Stimulated activated naive CD4-positive, alpha-beta T cell treated with Interleukin-2 at 50 U/mL for 16 hours (primary cell): Measurements from ENCODE around the gene KRTAP10-8.
"Not testable (repeated sequence)": the region's sequence is repeated elsewhere in the genome, so short reads cannot be mapped to it uniquely, and the experiment has no call there.

Source experiments
- DNase-seq: peaks from one replicate; lab custom pipeline; 2025; lab: John Stamatoyannopoulos, UW

KRTAP10-8 gene, protein sequence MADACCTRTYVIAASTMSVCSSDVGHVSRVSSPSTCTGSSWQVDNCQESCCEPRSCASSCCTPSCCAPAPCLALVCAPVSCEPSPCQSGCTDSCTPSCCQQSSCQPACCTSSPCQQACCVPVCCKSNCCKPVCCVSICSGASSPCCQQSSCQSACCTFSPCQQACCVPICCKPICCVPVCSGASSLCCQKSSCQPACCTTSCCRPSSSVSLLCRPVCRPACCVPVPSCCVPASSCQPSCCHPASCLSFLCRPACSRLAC

DNA sequence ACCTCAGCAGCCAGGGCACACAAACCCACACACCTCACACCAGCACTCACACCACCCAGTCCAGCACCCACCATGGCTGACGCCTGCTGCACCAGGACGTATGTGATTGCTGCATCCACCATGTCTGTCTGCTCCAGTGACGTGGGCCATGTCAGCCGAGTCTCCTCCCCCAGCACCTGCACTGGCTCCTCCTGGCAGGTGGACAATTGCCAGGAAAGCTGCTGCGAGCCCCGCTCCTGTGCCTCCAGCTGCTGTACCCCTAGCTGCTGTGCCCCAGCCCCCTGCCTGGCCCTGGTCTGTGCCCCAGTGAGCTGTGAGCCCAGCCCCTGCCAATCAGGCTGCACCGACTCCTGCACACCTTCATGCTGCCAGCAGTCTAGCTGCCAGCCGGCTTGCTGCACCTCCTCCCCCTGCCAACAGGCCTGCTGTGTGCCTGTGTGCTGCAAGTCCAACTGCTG lies at the start of gene KRTAP10-8:
TSS of gene KRTAP10-8 (plus strand) at position 51 of the 458 bp plus-strand sequence. CDS start at position 73, 22 bp downstream.
- no peak for DNase-seq

DNA sequence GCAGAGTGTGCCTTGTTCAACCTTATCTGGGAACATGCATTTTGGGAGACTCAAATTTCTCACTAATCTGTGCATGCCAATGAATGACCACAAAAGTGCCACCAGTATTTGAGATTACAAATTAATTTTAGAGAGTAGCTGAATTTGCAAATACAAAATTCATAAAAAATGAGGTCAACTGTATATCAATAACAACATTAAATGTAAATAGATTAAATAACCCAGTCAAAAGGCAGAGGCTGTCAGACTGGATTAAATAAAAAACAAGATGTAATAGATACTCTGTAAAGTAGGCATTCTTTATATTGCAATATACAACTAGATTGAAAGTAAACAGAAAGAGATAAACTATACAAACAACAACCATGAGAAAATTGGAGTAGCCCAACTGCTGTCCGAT lies 47.8 kb upstream of the KRTAP10-8 start:
- DNase-seq, result no peak

DNA sequence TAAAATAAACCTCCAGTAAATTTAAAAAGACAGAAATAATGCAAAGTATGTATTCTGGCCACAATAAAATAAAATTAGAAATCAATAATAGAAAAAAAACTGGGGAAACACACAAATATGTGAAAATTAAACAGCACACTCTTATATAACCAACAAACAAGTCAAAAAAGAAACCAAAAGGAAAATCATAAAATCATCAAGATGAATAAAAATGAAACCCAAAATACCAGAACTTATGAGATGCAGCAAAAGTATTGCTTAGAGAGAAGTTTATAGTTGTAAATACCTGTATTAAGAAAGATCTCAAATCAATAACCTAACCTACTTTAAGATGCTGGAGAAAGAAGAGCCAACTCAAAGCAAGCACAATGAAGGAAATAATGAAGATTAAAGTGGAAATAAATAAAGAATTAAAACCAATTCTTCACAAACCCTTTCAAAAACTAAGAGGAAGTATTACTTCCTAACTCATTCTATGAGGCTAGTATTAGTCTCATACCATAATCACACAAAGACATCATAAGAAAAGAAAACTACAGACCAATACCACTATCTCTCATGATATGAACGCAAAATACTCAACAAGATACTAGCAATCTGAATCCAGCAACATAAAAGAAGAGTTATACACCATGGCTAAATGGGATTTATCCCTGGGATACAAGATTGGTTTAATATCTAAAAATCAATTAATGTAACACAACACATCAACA lies 46.8 kb upstream of the KRTAP10-8 start:
- DNase-seq, result no peak

DNA sequence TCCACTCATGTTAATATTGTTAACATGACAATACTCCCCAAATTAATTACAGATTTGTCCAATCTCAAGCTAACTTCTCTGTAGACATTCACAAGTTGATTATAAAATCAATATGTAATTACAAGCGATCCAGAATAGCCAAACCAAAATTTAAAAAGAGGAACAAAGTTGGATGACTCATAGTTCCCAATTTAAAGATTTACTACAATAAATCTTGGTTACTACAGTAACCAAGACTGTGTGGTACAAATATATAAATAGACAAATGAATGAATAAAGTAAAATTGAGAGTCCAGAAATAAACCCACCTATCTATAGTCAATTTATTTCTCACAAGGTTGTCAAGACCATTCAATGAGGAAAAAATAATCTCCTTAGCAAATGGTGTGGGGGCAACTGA lies 45.5 kb upstream of the KRTAP10-8 start:
- DNase-seq, result no peak

DNA sequence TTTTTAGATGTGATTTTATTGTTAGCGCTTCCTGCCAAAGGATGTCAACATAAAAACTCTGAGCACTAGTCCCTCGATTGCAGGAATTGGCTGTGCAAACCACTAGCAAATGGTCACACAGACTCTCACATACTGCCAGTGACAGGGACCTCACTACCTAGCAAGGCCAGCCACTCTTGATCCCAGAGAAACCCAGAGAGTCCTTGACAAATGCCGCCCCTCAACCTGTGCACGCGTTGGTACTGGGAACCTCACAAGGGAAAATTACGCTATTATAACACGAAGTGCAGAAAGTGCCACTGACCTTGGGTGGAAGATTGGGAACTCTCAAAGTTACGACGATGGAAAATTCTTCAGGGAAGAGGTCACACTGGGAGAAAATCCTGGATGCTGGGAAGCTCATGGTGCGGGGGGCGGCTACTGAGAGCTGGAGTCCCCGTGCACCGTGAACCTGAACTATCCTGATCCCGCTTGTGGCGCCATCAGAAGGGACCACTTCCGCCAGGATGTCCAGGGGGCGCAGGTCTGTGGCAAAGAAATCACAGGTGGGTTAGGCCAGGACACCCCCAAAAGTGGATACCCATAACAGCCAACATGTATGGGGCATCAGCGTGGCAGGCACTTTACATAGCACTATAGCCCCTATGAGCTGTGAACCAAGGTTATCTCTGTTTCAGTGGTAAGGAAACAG lies 44.3 kb upstream of the KRTAP10-8 start:
- DNase-seq, result no peak

DNA sequence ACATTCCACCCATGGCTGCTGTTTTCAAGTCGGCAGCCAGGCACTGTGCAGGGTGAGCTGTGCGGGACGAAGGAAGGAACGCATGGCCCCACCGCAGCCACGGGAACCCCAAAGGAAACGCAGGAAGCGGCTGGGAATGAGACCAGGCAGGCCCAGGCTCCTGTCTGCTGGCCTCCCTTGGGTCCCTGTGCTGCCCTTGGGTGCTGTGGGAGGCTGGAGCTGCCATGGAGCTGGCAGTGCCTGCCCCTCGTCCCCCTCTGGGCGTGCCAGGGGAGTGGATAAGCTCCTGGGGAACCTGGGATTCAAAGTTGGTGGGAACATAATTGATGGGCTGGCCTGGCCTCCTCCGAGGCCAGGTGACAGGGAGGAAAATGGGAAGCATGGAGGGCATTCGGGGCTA lies 43.6 kb upstream of the KRTAP10-8 start:
- DNase-seq, result no peak

DNA sequence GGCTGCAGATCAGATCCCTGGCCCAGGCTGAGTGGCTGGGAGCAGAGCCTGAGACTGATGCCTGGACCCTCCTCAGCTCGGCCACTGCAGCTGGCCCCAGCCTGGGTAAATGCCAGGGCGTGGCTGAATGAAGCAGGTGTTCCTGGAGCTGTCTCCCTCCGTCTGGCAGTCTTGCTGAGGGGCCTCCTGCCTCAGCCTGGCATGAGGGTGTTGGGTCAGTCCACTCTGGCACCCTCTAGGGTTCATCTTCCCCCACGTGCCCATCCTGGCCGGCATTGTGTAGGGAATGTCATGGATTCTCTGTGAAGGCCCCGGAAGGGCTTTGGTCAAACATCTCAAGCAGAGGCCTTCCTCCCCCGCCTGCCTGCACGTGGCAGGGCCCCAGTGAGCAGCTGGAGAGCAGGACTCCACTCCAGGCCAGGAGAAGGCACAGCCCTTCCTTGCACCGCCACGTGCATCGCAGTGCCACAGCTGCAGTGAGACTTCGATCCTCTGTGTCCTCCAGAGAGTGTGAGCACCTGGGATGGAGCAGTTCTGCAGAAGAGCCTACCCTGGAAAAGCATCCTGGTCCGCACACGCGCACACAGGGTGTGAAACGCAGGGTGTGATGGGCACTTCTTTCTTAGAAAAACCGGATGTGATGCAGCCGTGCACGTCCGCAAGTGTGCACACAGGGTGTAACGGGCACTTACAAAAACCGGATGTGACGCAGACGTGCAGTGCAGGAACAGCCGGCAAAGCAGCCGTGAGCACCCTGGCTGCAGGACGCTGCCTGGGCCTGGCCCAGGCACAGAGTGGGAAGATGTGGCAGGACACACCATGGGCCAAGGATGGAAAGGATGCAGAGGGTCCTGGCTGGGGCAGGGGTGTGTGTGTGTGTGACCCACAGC lies 43.0 kb upstream of the KRTAP10-8 start:
- DNase-seq, result no peak

DNA sequence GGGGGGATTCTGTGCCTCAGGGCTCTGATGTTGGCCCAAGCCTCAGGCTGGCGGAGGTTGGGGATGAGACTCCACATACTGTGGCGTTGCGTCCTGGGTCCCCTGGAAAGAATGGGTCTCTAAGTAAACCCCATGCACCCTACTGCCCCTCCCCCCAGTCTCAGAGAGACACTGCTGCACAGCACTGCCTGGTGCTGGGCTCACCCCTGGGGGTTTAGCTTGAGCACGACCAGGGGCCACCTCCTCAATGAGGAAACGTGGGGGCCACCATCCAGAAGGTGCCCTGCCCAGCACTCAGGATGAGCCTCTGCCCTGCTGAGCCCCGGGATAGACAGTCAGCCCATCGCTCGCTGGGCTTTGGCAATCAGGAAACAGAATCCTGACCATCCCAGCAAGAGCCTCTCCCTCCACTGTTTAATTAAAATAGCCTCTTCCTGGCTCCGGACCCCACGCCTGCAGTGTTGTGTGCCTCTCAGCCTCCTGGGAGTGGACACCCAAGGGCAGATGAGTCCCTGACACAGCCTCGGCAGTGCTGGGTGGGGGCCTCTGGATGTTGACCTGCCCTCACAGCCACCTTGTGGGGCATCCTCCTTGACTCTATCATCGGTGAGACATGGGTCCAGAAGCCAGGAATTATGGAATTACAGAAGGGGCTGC lies 41.9 kb upstream of the KRTAP10-8 start:
- DNase-seq, result no peak

DNA sequence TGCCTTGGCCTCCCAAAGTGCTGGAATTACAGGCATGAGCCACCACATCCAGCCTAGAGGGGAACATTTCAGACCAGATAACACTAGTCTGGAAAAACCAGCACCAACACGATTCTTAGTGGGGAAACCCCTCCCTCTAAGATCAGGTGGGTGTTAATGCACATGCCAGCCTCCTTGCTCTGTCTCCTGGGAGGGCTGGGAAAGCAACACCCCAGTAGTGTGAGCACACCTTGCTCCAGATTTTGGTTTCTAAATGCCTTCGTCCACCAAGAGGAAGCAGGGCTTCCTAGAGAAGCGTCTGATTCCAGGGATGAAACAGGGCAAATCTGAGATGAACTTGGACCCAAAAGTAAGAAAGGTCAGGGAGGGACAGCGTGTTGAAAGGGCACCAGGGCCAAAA lies 40.6 kb upstream of the KRTAP10-8 start:
- no peak for DNase-seq

DNA sequence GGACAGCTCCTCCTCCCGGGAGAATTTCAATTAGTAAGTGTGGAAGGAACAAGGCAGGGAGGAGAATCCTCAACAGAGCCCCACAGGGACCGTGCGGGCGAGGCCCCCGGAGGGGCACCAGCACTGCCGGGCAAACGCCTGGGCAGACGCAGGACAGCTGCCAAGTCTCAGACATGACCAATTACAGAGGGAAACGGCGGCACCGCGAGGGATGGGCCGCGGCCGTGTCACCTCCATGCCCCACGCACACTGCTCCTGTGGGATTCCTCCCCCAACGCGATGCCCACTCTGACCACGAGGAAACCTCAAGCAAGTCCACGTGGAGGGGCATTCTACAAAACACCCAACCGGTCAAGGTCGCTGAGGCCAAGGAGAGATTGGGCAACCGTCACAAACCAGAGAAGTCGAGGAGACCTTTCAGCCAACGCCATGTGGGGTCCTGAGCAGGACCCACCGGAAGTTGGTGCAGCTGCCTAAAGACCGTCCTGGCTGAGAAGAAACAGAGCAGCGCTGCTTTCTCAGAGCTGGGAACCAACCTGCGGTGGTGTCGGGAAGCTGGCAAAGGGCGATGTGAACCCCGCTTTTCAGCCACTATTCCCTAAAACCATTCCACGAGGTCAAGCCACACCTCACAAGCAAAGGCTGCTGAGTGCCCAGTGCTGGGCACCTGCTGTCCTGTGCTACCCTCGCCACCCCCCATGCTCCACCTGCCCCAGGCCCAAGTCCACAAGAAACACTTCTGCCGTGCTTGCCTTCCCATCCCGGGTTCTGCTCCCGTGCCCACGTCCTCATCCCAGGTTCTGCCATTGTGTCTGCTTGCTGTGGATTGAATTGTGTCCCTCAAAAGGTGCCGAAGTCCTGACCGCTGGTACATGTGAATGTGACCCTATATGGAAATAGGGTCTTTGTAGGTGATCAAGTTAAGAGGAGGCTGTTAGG lies 39.8 kb upstream of the KRTAP10-8 start:
- no peak for DNase-seq

DNA sequence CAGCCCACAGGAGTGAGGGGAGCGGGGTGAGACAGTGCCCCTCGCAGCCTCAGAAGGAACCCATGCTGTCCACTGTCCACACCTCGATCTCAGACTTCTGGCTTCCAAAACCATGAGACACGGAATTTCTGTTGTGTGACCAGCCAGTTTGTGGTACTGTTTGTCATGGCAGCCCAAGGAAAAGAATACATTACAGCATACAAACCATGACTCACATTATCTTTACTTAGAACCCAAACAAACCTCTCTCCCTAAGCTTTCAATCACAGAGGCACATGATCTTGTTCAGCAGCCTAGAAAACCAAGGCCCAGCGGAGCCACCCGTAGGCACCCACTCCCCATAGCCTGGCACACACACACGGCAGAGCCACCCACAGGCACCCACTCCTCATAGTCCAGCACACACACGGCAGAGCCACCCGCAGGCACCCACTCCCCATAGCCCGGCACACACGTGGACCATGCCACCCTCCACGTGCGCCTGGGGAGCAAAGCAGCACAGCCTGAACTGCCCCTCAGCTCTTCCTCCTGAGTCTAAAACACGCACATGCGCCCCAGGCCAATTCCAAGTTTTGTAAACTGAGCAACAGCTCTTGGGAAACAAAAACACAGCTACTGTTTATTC lies 38.8 kb upstream of the KRTAP10-8 start:
- no peak for DNase-seq

DNA sequence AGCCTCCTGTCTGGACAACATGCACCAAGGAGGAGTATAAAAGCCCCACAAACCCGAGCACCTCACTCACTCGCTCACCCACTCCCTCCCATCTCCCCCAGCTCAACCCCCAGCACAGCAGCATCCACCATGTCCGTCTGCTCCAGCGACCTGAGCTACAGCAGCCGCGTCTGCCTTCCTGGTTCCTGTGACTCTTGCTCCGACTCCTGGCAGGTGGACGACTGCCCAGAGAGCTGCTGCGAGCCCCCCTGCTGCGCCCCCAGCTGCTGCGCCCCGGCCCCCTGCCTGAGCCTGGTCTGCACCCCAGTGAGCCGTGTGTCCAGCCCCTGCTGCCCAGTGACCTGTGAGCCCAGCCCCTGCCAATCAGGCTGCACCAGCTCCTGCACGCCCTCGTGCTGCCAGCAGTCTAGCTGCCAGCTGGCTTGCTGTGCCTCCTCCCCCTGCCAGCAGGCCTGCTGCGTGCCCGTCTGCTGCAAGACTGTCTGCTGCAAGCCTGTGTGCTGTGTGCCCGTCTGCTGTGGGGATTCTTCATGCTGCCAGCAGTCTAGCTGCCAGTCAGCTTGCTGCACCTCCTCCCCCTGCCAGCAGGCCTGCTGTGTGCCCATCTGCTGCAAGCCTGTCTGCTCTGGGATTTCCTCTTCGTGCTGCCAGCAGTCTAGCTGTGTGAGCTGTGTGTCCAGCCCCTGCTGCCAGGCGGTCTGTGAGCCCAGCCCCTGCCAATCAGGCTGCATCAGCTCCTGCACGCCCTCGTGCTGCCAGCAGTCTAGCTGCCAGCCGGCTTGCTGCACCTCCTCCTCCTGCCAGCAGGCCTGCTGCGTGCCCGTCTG lies 38.0 kb upstream of the KRTAP10-8 start, which contains the start of gene KRTAP10-4:
TSS of gene KRTAP10-4 (plus strand) at position 100 of the 827 bp plus-strand sequence. CDS start at position 130, 30 bp downstream.
- DNase-seq, result not testable (repeated sequence)

DNA sequence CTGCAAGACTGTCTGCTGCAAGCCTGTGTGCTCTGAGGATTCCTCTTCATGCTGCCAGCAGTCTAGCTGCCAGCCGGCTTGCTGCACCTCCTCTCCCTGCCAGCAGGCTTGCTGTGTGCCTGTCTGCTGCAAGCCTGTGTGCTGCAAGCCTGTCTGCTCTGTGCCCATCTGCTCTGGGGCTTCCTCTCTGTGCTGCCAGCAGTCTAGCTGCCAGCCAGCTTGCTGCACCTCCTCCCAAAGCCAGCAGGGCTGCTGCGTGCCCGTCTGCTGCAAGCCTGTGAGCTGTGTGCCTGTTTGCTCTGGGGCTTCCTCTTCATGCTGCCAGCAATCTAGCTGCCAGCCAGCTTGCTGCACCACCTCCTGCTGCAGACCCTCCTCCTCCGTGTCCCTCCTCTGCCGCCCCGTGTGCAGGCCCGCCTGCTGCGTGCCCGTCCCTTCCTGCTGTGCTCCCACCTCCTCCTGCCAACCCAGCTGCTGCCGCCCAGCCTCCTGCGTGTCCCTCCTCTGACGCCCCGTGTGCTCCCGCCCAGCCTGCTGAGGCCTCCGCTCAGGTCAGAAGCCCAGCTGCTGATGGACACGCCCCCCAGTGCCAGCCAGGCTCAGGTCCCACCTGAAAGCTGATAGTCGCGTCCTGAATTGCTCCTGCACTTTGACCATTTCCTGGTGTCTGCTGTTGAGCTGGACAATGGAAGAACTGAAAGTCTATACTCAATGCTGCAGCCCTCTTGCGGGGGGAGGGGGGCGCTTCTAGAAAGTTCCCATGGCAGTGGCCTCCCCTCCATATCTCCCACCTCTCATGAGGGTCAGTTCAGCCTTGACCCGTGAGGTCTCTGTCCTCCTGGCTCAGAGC lies 37.2 kb upstream of the KRTAP10-8 start:
- no peak for DNase-seq

DNA sequence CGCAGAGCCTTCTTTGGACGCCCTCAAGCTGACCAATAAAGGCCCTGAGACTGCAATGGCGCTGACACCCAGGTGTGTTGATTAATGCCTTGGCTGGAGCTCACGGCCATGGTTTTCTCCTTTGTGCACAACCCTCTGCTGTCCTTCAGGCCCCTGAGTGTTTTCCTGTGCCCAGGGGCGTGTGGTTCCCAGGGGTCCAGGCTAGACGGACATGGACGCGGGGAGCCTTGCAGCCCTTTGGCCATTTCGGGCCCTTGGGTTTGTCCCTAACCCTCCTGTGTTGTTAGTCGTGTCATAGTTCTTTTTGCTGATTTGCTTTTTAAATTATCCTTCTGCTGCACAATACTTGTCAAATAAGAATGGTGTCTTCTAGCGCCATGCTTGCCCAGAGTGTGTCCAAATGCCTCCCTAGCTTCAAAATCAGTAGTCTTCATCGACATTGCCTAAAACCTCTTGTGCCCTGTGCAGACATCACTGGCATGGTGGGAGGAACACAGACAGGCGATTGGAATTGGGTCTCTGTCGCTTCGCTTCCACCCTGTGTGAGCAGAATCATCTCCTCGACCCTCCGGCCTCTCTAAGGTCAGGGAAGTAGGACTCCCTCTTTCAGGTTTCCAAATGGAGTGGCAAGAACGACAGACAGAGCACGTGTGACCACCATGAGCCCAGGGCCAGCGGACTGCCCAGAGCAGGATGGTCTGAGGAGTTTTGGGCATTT lies 36.4 kb upstream of the KRTAP10-8 start:
- DNase-seq, result no peak

DNA sequence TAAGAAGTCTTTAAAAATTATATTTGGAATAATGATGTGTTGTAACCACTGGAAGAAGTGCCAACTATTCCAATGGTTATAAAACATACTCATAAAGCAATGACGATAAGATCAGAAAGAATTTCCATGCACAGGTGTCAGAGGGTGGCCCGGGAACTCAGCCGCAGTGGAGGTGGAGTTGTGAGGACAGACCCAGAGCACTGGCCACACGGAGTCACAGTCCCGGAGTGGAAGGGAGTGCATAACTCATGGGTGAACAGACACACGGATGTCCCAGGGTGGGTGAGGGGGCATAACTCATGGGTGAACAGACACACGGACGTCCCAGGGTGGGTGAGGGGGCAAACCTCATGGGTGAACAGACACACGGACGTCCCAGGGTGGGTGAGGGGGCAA lies 35.9 kb upstream of the KRTAP10-8 start:
- no peak for DNase-seq

DNA sequence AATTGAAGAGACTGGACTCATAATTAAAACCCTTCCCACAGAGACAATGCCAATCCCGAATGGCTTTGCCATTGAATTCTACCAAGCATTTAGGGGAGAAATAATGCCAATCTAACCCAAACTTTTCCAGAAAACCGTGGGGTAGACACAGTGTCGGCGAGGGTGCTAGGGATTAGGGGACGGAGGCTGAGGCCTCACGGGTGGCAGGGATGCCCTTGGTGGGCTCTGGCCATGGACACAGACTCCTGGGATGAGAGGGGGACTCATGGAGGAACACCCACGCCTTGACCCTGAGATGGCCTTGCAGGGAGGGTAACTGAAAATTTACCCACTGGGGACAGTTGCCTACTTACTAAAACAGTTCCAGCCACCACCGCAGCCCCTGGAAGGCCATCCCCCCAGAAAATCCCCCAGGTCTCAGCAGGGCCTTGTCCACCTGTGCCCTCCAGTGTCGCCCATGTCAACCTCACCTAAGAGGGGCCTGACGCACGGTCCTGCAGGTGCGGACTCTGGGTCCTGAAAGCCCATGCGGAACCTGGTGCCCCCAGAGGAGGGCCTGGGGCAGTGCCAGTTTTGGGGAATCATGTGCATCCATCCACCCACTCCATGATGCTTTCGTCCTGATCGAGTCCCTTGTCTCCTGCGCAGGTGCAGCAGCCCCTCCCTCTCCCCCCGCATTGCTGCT lies 33.4 kb upstream of the KRTAP10-8 start:
- DNase-seq, result no peak
